GM12865 (cell line): ENCODE measurements around the gene MKLN1.

ENCODE experiments used
- DNase-seq: peaks from one replicate; pipeline ENCODE4 v3.0.0; 2010; ENCODE audit warnings: low read depth
- H3K4me3 ChIP-seq: 2 replicates; pipeline ENCODE4 v1.5.1; 2011; ENCODE audit warnings: mild to moderate bottlenecking, low read depth, low read length, control low read depth
- CTCF ChIP-seq: IDR thresholded peaks from 2 replicates; pipeline ENCODE4 v1.5.1; 2011; ENCODE audit warnings: low read length, control low read depth, low read depth, inconsistent platforms; ENCODE audit not compliant: insufficient read depth; ENCODE audit errors: missing control alignments

MKLN1 gene

GRCh38 chr7:131352032-131352431 lies 24.4 kb downstream of the MKLN1 start:
- no peak for TF ChIP-seq CTCF
- no peak overlapping the region for H3K4me3 ChIP-seq
- no peak for DNase-seq

GRCh38 chr7:131354390-131354789 lies 26.7 kb downstream of the MKLN1 start:
- no peak for DNase-seq

GRCh38 chr7:131355917-131356777 lies 28.5 kb downstream of the MKLN1 start:
- no peak for DNase-seq
- H3K4me3 ChIP-seq: no peak overlapping the region
- TF ChIP-seq CTCF: no peak

More at GRCh38 chr7:131354390-131354789, 26.7 kb downstream of the MKLN1 start:
- no peak overlapping the region for H3K4me3 ChIP-seq
- TF ChIP-seq CTCF: no peak

GRCh38 chr7:131357282-131357880 lies 29.7 kb downstream of the MKLN1 start:
- DNase-seq: no peak
- TF ChIP-seq CTCF: no peak
- H3K4me3 ChIP-seq: no peak overlapping the region

DNA sequence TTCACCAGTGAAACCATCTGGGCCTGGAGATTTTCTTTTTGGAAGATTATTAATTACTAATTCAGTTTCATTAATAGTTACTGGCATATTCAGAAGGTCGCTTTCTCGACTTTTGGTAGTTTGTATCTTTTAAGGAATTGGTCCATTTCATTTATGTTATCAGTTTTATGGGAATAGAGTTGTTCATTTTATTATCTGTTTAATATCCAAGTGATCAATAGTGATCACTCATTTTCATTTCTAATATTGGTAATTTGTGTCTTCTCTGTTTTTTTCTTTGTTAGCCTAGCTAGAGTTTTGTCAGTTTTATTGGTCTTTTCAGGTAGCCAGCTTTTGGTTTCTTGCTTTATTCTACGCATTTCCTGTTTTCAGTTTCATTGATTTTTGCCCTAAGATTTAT lies 31.0 kb downstream of the MKLN1 start:
- DNase-seq: peak; percentile 8
- H3K4me3 ChIP-seq: no peak overlapping the region
- TF ChIP-seq CTCF: no peak

GRCh38 chr7:131359136-131359776 lies 31.6 kb downstream of the MKLN1 start:
- no peak for TF ChIP-seq CTCF
- H3K4me3 ChIP-seq: no peak overlapping the region
- DNase-seq: no peak
